ENCODE measurements around the gene VPS35.
A peak's percentile ranks its signal among the peaks of the same experiment; 100 is the strongest.
"Not testable (repeated sequence)": the region's sequence is repeated elsewhere in the genome, so short reads cannot be mapped to it uniquely, and the experiment has no call there.

Gene VPS35

GRCh38 chr16:46711106-46712058 is 22.4 kb upstream of the VPS35 start:
- no peak for DNase-seq

- no peak for DNase-seq
These were observed 20.6 kb upstream of the VPS35 start for GRCh38 chr16:46709469-46710005.

GRCh38 chr16:46706642-46707041 is 17.7 kb upstream of the VPS35 start:
- DNase-seq: no peak

- no peak for DNase-seq
These were observed 13.1 kb upstream of the VPS35 start for GRCh38 chr16:46702030-46702429.

- DNase-seq: no peak
These were observed 12.6 kb upstream of the VPS35 start for GRCh38 chr16:46701615-46702014.

- DNase-seq: no peak
These were observed 11.1 kb upstream of the VPS35 start for GRCh38 chr16:46700048-46700447.

- DNase-seq: no peak
These were observed 8.0 kb upstream of the VPS35 start for GRCh38 chr16:46696957-46697356.

- no peak for DNase-seq
These were observed 7.0 kb upstream of the VPS35 start for GRCh38 chr16:46695937-46696336.

GRCh38 chr16:46693598-46693997 is 4.6 kb upstream of the VPS35 start:
- no peak for DNase-seq

GRCh38 chr16:46691726-46692125 is 2.7 kb upstream of the VPS35 start:
- no peak for DNase-seq

GRCh38 chr16:46690281-46691178 is 1.6 kb upstream of the VPS35 start:
- no peak for DNase-seq

- DNase-seq: peak; percentile 83 to 92
These were observed 645 bp upstream of the VPS35 start, which contains the start of gene ORC6 for GRCh38 chr16:46689365-46690280. TSS of gene ORC6 (plus strand) at chr16:46689659. CDS start at chr16:46689706, 47 bp downstream.

- peak in 1 of 2 experiments; percentile 2 for DNase-seq
These were observed 801 bp downstream of the VPS35 start for GRCh38 chr16:46688101-46688653.

GRCh38 chr16:46687486-46687885 is 1.5 kb downstream of the VPS35 start:
- DNase-seq: no peak

GRCh38 chr16:46686815-46687473 is 2.0 kb downstream of the VPS35 start:
- DNase-seq: no peak

- not testable (repeated sequence) for DNase-seq
These were observed 7.1 kb downstream of the VPS35 start for GRCh38 chr16:46681867-46682266.

GRCh38 chr16:46677943-46678342 is 11.0 kb downstream of the VPS35 start:
- not testable (repeated sequence) for DNase-seq

- peak; percentile 0 to 44 for DNase-seq
These were observed 15.5 kb downstream of the VPS35 start for GRCh38 chr16:46673320-46674013.

- DNase-seq: no peak
These were observed 26.9 kb downstream of the VPS35 start for GRCh38 chr16:46662123-46662522.

GRCh38 chr16:46658925-46659324 is 30.1 kb downstream of the VPS35 start:
- DNase-seq: no peak
